Neural cell (in vitro differentiated cells): ENCODE measurements around the gene PBX3. TPM values are rescaled to one million over a fixed set of nuclear protein-coding genes. Genes with fewer than 3 reads are reported as not detected.

ENCODE experiments used
- H2AFZ ChIP-seq: fragments of 200-600, 300-800 bp; sonication (generic), shearing (Covaris generic); 2 replicates; pipeline ENCODE4 v1.6.0; 2014; ENCODE audit warnings: low read depth, mild to moderate bottlenecking, antibody characterized with exemption, low read length, moderate library complexity
- H3F3A ChIP-seq: fragments of 200-600 bp; shearing (Covaris generic); 2 replicates; pipeline ENCODE4 v1.6.1; 2016; ENCODE audit warnings: mild to moderate bottlenecking, moderate library complexity, mixed read lengths, antibody characterized with exemption, low read length; ENCODE audit not compliant: insufficient read depth, poor library complexity, severe bottlenecking
- H3K27ac ChIP-seq: fragments of 200-600, 300-800 bp; sonication (generic), shearing (Covaris generic); 2 replicates; pipeline ENCODE4 v1.5.1; 2014; ENCODE audit warnings: mild to moderate bottlenecking, low read length, moderate library complexity
- H3K27me3 ChIP-seq: fragments of 300-800, 200-600 bp; sonication (generic), shearing (Covaris generic); 2 replicates; pipeline ENCODE4 v1.6.0; 2014; ENCODE audit warnings: mild to moderate bottlenecking, low read depth, low read length, moderate library complexity; ENCODE audit not compliant: insufficient read depth
- H3K36me3 ChIP-seq: fragments of 300-800, 200-600 bp; sonication (generic), shearing (Covaris generic); 2 replicates; pipeline ENCODE4 v1.5.1; 2014; ENCODE audit warnings: mild to moderate bottlenecking, antibody characterized with exemption, low read length, moderate library complexity; ENCODE audit not compliant: insufficient read depth
- H3K4me2 ChIP-seq: fragments of 300-800, 200-600 bp; sonication (generic), shearing (Covaris generic); 2 replicates; pipeline ENCODE4 v1.6.0; 2014; ENCODE audit warnings: mild to moderate bottlenecking, low read length
- H3K4me3 ChIP-seq: fragments of 300-800, 200-600 bp; sonication (generic), shearing (Covaris generic); 2 replicates; pipeline ENCODE4 v1.5.1; 2014; ENCODE audit warnings: mild to moderate bottlenecking, low read length, moderate library complexity
- H3K79me2 ChIP-seq: fragments of 200-600 bp; shearing (Covaris generic); replicated peaks from 2 replicates; pipeline ENCODE4 v1.6.0; 2014; ENCODE audit warnings: mild to moderate bottlenecking, low read length, moderate library complexity; ENCODE audit not compliant: insufficient read depth
- H3K9ac ChIP-seq: fragments of 300-800, 200-600 bp; sonication (generic), shearing (Covaris generic); 2 replicates; pipeline ENCODE4 v1.6.1; 2016; ENCODE audit warnings: mild to moderate bottlenecking, low read length, mixed read lengths
- H3K9me2 ChIP-seq: fragments of 200-600 bp; shearing (Covaris generic); 2 replicates; pipeline ENCODE4 v1.6.1; 2016; ENCODE audit warnings: mild to moderate bottlenecking, low read length, mixed read lengths; ENCODE audit not compliant: insufficient read depth
- H3K9me3 ChIP-seq: fragments of 200-600, 300-800 bp; sonication (generic), shearing (Covaris generic); 2 replicates; pipeline ENCODE4 v1.6.1; 2016; ENCODE audit warnings: mild to moderate bottlenecking, mixed run types, low read length, moderate library complexity, mixed read lengths
- H4K20me1 ChIP-seq: fragments of 200-600 bp; shearing (Covaris generic); 2 replicates; pipeline ENCODE4 v1.6.1; 2016; ENCODE audit warnings: mild to moderate bottlenecking, mixed run types; ENCODE audit not compliant: insufficient read depth
- CTCF ChIP-seq: fragments of 450-650 bp; IDR thresholded peaks from 2 replicates; pipeline ENCODE4 v1.5.1; 2014; ENCODE audit warnings: antibody characterized with exemption, mild to moderate bottlenecking, moderate library complexity; ENCODE audit not compliant: poor library complexity, severe bottlenecking
- EP300 ChIP-seq: fragments of 450-650 bp; conservative IDR thresholded peaks from 2 replicates; pipeline ENCODE4 v1.6.1; 2014; ENCODE audit warnings: antibody characterized with exemption, mild to moderate bottlenecking, moderate library complexity; ENCODE audit not compliant: poor library complexity, severe bottlenecking
- EZH2 ChIP-seq: fragments of 200-600, 300-800 bp; shearing (Covaris generic), sonication (generic); IDR thresholded peaks from 2 replicates; pipeline ENCODE4 v1.6.1; 2014; ENCODE audit warnings: antibody characterized with exemption, low read length, borderline replicate concordance, mild to moderate bottlenecking; ENCODE audit not compliant: insufficient read depth, poor library complexity, severe bottlenecking
- MXI1 ChIP-seq: fragments of 450-650 bp; conservative IDR thresholded peaks from 2 replicates; pipeline ENCODE4 v1.6.1; 2014; ENCODE audit warnings: antibody characterized with exemption, mild to moderate bottlenecking; ENCODE audit not compliant: poor library complexity, severe bottlenecking
- POLR2AphosphoS5 ChIP-seq: IDR thresholded peaks from 2 replicates; pipeline ENCODE4 v1.6.1; 2012
- RAD21 ChIP-seq: fragments of 450-650 bp; conservative IDR thresholded peaks from 2 replicates; pipeline ENCODE4 v1.6.1; 2014; ENCODE audit warnings: antibody characterized with exemption, mild to moderate bottlenecking, moderate library complexity
- REST ChIP-seq: IDR thresholded peaks from 2 replicates; pipeline ENCODE4 v1.6.1; 2012; ENCODE audit warnings: borderline replicate concordance
- SMC3 ChIP-seq: fragments of 450-650 bp; conservative IDR thresholded peaks from 2 replicates; pipeline ENCODE4 v1.6.1; 2014; ENCODE audit warnings: antibody characterized with exemption, mild to moderate bottlenecking, moderate library complexity; ENCODE audit not compliant: poor library complexity
- TAF1 ChIP-seq: IDR thresholded peaks from 2 replicates; pipeline ENCODE4 v1.6.1; 2012; ENCODE audit warnings: low read depth
- polyA plus RNA-seq: library from polyadenylated mRNA; depleted of rRNA; stranded (reverse); fragments of >200 nt; gene quantifications from 2 replicates; pipeline ENCODE4 v1.2.3, GENCODE V29; 2014

PBX3 gene
- polyA plus RNA-seq, 1 donor from 2014 or later, result 398 TPM

- no peaks in the 10 kb centered on the region for H3F3A ChIP-seq
- peak overlapping the region; percentile 56 for H3K9ac ChIP-seq
- H3K36me3 ChIP-seq, result no peaks in the 10 kb centered on the region
- peak overlapping the region; percentile 98 for H3K27ac ChIP-seq
- no peak overlapping the region for H2AFZ ChIP-seq
- H3K9me3 ChIP-seq, result no peaks in the 10 kb centered on the region
- no peak for TF ChIP-seq SMC3
- H3K9me2 ChIP-seq, result no peaks in the 10 kb centered on the region
- H3K27me3 ChIP-seq, result no peaks in the 10 kb centered on the region
- H4K20me1 ChIP-seq, result peaks cover 2% of the 10 kb centered on the region
- H3K79me2 ChIP-seq, result peaks cover 100% of the 10 kb centered on the region
- H3K4me2 ChIP-seq, result peak overlapping the region; percentile 76
- peak overlapping the region; percentile 89 for H3K4me3 ChIP-seq
Observed at GRCh38 chr9:125761676-125762450, 14.7 kb downstream of the PBX3 start.

- Histone ChIP-seq H3K36me3 (no peaks in the 10 kb centered on the region), H3K27ac (peak overlapping the region; percentile 98), H3K79me2 (peaks cover 100% of the 10 kb centered on the region), H3K27me3 (no peaks in the 10 kb centered on the region), H3F3A (no peaks in the 10 kb centered on the region), H3K9ac (peak overlapping the region; percentile 56), H3K9me3 (no peaks in the 10 kb centered on the region), H2AFZ (no peak overlapping the region), H3K4me3 (peak overlapping the region; percentile 89), H3K4me2 (peak overlapping the region; percentile 78), H4K20me1 (peaks cover 7% of the 10 kb centered on the region), H3K9me2 (no peaks in the 10 kb centered on the region)
- TF ChIP-seq CTCF, result no peak
- TF ChIP-seq SMC3, result peak; percentile 24
- peak; percentile 64 for TF ChIP-seq POLR2AphosphoS5
- peak; percentile 10 for TF ChIP-seq EP300
- no peak for TF ChIP-seq MXI1
- TF ChIP-seq REST, result peak; percentile 63
- TF ChIP-seq TAF1, result peak; percentile 31
- TF ChIP-seq EZH2, result no peak
- TF ChIP-seq RAD21, result no peak
Observed at GRCh38 chr9:125763394-125763801, 16.2 kb downstream of the PBX3 start.
